Ectodermal cell (in vitro differentiated cells): Measurements from ENCODE around the gene ZSCAN10.

ENCODE experiments used
- H3K27ac ChIP-seq: 2 replicates; pipeline ENCODE4 v1.7.0; 2013; ENCODE audit warnings: mild to moderate bottlenecking, low read depth, low read length; ENCODE audit not compliant: insufficient read depth, poor library complexity, severe bottlenecking
- H3K27me3 ChIP-seq: 2 replicates; pipeline ENCODE4 v1.7.0; 2013; ENCODE audit warnings: mild to moderate bottlenecking, low read length; ENCODE audit not compliant: insufficient read depth, control insufficient read depth, poor library complexity, severe bottlenecking
- H3K36me3 ChIP-seq: one replicate; pipeline ENCODE4 v1.7.0; 2013; ENCODE audit warnings: low read length; ENCODE audit not compliant: control insufficient read depth, insufficient read depth
- H3K4me1 ChIP-seq: one replicate; pipeline ENCODE4 v1.7.0; 2013; ENCODE audit warnings: low read length; ENCODE audit not compliant: control insufficient read depth, insufficient read depth
- H3K4me3 ChIP-seq: 2 replicates; pipeline ENCODE4 v1.7.0; 2013; ENCODE audit warnings: low read depth, low read length, control low read depth; ENCODE audit not compliant: insufficient read depth
- H3K9me3 ChIP-seq: 2 replicates; pipeline ENCODE4 v1.7.0; 2013; ENCODE audit warnings: mild to moderate bottlenecking, low read length, moderate library complexity; ENCODE audit not compliant: control insufficient read depth
- WGBS, 2 experiments: methylation state at CpG; one replicate each; pipeline ENCODE4 v1.1.7; 2013; ENCODE audit warnings: missing lambda C conversion rate in 2 of 2; 5-methylcytosine and 5-hydroxymethylcytosine counted together

The ZSCAN10 gene

GRCh38 chr16:3063625-3064386 is 35.3 kb downstream of the ZSCAN10 start:
- no peak overlapping the region for H3K27ac ChIP-seq
- H3K4me3 ChIP-seq: no peak overlapping the region
- H3K27me3 ChIP-seq: peaks cover 8% of the 10 kb centered on the region
- no peaks in the 10 kb centered on the region for H3K36me3 ChIP-seq
- peaks cover 6% of the 10 kb centered on the region for H3K4me1 ChIP-seq
- 88 to 91% methylated on average over 8 of the region's 8 CpGs for WGBS, 2 experiments
- H3K9me3 ChIP-seq: no peaks in the 10 kb centered on the region

- H3K9me3 ChIP-seq: no peaks in the 10 kb centered on the region
- no peaks in the 10 kb centered on the region for H3K36me3 ChIP-seq
- WGBS, 2 experiments: 88 to 91% methylated on average over 6 of the region's 6 CpGs
- H3K4me1 ChIP-seq: peaks cover 6% of the 10 kb centered on the region
- H3K27me3 ChIP-seq: peaks cover 20% of the 10 kb centered on the region
- no peak overlapping the region for H3K27ac ChIP-seq
- no peak overlapping the region for H3K4me3 ChIP-seq
Measured at GRCh38 chr16:3062553-3062952, 36.5 kb downstream of the ZSCAN10 start.

DNA sequence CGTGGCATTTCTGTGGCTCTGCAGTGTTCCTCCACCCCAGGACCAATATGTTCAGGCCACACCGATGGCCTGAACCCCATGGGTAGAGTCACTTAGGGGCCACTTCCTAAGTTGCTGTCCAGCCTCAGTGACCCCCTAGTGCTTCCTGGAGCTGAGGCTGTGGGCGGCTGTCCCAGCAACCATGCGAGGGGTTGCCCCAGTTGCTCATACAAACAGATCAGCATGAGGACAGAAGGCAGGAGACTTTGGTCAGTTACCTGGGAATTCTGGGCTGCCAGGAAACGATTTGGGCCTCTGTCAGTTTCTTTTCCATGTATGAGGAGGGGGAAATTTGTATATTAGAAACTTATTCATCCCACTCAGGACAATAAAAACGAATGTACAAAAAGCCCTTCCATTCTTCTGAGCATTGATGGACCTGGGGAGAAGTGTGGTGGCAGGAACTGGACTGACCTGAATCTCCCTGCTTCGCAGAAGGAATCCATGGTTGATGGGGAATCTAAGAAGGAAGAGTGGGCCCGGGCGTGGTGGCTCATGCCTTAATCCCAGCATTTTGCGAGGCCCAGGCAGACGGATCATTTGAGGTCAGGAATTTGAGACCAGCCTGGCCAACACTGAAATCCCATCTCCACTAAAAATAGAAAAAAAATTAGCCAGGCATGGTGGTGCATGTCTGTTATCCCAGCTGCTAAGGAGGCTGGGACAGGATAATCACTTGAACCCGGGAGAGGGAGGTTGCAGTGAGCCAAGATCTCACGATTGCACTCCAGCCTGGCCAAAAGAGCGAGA is 38.6 kb downstream of the ZSCAN10 start:
- Histone ChIP-seq H3K4me1 (peaks cover 6% of the 10 kb centered on the region), H3K36me3 (no peaks in the 10 kb centered on the region), H3K4me3 (no peak overlapping the region), H3K9me3 (no peaks in the 10 kb centered on the region), H3K27ac (no peak overlapping the region), H3K27me3 (peaks cover 22% of the 10 kb centered on the region)
- 85 to 87% methylated on average over 13 to 14 of the region's 14 CpGs for WGBS, 2 experiments

GRCh38 chr16:3059723-3060242 is 39.3 kb downstream of the ZSCAN10 start:
- peak overlapping the region; percentile 76 for H3K4me3 ChIP-seq
- H3K27ac ChIP-seq: no peak overlapping the region
- no peaks in the 10 kb centered on the region for H3K36me3 ChIP-seq
- peaks cover 6% of the 10 kb centered on the region for H3K4me1 ChIP-seq
- H3K9me3 ChIP-seq: no peaks in the 10 kb centered on the region
- H3K27me3 ChIP-seq: peaks cover 22% of the 10 kb centered on the region
- 65 to 72% methylated on average over 9 of the region's 9 CpGs for WGBS, 2 experiments

GRCh38 chr16:3059041-3059722 is 39.9 kb downstream of the ZSCAN10 start:
- Histone ChIP-seq H3K4me3 (peak overlapping the region; percentile 76), H3K9me3 (no peaks in the 10 kb centered on the region), H3K27me3 (peaks cover 22% of the 10 kb centered on the region), H3K4me1 (peaks cover 6% of the 10 kb centered on the region), H3K36me3 (no peaks in the 10 kb centered on the region), H3K27ac (no peak overlapping the region)
- 1% methylated on average over 67 of the region's 67 CpGs for WGBS, 2 experiments

DNA sequence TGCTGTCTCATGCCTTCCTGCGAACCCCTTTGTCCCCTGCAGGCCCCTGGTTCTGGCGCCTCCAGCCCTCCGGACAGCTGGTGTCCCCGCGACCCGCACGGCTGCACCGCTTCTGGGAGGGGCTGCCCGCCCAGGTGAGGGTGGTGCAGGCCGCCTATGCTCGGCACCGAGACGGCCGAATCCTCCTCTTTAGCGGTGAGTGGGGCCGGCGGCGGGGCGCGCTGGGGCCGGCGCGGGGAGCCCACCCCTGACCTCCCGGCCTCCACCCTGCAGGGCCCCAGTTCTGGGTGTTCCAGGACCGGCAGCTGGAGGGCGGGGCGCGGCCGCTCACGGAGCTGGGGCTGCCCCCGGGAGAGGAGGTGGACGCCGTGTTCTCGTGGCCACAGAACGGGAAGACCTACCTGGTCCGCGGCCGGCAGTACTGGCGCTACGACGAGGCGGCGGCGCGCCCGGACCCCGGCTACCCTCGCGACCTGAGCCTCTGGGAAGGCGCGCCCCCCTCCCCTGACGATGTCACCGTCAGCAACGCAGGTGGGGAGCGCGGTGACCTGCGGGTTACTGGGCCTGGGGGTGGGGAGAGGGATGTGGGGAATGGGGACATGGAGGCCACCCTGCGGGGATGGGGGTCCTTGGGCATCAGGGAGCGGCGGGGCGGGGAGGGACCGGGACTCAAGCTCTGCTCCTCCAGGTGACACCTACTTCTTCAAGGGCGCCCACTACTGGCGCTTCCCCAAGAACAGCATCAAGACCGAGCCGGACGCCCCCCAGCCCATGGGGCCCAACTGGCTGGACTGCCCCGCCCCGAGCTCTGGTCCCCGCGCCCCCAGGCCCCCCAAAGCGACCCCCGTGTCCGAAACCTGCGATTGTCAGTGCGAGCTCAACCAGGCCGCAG is 40.7 kb downstream of the ZSCAN10 start:
- peaks cover 22% of the 10 kb centered on the region for H3K27me3 ChIP-seq
- H3K4me3 ChIP-seq: peak overlapping the region; percentile 76
- no peaks in the 10 kb centered on the region for H3K9me3 ChIP-seq
- H3K36me3 ChIP-seq: no peaks in the 10 kb centered on the region
- WGBS, 2 experiments: 12 to 13% methylated on average over 77 of the region's 77 CpGs
- peaks cover 6% of the 10 kb centered on the region for H3K4me1 ChIP-seq
- no peak overlapping the region for H3K27ac ChIP-seq

- whole genome bisulfite sequencing, 2 experiments: 91 to 93% methylated on average over 22 of the region's 22 CpGs
- Histone ChIP-seq H3K27me3 (peaks cover 22% of the 10 kb centered on the region), H3K36me3 (no peaks in the 10 kb centered on the region), H3K4me1 (peaks cover 6% of the 10 kb centered on the region), H3K4me3 (peak overlapping the region; percentile 76), H3K9me3 (no peaks in the 10 kb centered on the region), H3K27ac (no peak overlapping the region)
Measured at GRCh38 chr16:3057181-3058138, 41.6 kb downstream of the ZSCAN10 start.

DNA sequence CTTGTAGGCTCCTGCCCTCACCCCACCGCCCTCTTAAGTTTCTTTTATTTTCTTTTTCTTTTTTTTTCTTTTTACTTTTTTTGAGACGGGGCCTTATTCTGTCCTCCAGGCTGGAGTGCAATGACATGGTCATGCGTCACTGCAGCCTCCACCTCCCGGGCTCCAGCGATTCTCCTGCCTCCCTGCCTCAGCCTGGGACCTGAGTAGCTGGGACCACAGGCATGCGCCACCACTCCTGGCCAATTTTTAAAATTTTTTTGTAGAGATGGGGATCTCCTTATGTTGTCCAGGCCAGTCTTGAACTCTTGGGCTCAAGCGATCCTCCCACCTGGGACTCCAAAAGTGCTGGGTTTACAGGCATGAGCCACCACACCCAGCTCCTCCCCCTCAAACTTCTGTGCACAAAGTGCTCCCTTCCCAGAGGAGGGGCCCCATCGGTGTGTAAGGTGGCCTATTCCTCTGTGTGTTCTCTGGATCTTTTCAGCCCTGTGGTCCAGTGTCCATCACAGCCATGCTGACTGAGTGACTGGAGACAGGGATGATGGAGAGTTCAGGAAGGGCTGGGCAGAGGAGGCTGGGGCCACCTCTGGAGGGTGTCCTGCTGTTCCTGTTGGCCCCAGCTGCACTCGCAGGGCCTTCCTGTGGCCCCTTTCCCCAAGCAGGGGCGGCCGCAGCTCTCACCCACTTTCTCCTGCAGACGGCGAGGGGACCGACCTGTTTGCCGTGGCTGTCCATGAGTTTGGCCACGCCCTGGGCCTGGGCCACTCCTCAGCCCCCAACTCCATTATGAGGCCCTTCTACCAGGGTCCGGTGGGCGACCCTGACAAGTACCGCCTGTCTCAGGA is 42.5 kb downstream of the ZSCAN10 start:
- Histone ChIP-seq H3K36me3 (no peaks in the 10 kb centered on the region), H3K4me3 (no peak overlapping the region), H3K4me1 (peaks cover 6% of the 10 kb centered on the region), H3K9me3 (no peaks in the 10 kb centered on the region), H3K27ac (no peak overlapping the region), H3K27me3 (peaks cover 22% of the 10 kb centered on the region)
- WGBS, 2 experiments: 90 to 92% methylated on average over 19 of the region's 19 CpGs
